ENCODE results near the gene FAM13A. TPM values are rescaled to one million over a fixed set of nuclear protein-coding genes. Genes with fewer than 3 reads are reported as not detected.
"Not testable (repeated sequence)": the region's sequence is repeated elsewhere in the genome, so short reads cannot be mapped to it uniquely, and the experiment has no call there.

The FAM13A gene
- polyA plus RNA-seq, 1 donor from 2014 or later, result 4.0 TPM

DNA sequence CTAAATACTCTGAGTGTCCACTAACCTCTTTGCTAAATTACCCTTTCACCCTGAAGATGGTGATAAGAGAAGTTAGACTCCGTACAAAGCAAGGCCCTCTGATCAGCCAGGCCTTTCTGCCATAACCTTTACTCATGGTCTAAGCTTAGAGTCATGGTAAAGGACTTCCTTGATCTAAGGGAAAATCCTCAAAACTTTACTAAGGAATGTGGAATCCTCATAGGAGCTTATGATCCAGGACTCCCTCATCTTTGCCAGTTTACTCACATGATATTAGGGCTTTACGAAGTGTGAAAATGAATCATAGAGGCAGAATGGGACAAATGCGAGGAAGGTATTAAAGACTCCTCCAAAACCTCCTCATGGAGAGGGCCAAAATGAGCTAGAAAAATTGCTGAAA, 7.9 kb upstream of the FAM13A start:
- Histone ChIP-seq H3K27me3 (ENCODE audit: insufficient read depth, low read depth, low read length) (no peaks in the 10 kb centered on the region), H3K4me2 (ENCODE audit: low read length) (no peak overlapping the region), H3K9me3 (ENCODE audit: low read length) (no peaks in the 10 kb centered on the region), H3K36me3 (ENCODE audit: insufficient read depth, low read length) (no peaks in the 10 kb centered on the region), H3K9me2 (ENCODE audit: insufficient read depth, low read length) (no peaks in the 10 kb centered on the region), H3F3A (ENCODE audit: insufficient read depth, low read length, poor library complexity, severe bottlenecking) (no peaks in the 10 kb centered on the region), H3K27ac (ENCODE audit: low read length) (no peak overlapping the region), H3K9ac (ENCODE audit: low read length) (no peak overlapping the region), H4K20me1 (ENCODE audit: insufficient read depth) (no peaks in the 10 kb centered on the region), H3K79me2 (replicated peaks; ENCODE audit: insufficient read depth, low read length) (no peaks in the 10 kb centered on the region), H3K4me3 (ENCODE audit: low read length) (no peak overlapping the region), H2AFZ (ENCODE audit: low read depth, low read length) (no peak overlapping the region)
- TF ChIP-seq POLR2AphosphoS5 (IDR thresholded peaks at IDR 0.05) (no peak), RAD21 (conservative IDR thresholded peaks at IDR 0.05) (no peak), EZH2 (IDR thresholded peaks at IDR 0.05; ENCODE audit: borderline replicate concordance, insufficient read depth, low read length, poor library complexity, severe bottlenecking) (no peak), SMC3 (conservative IDR thresholded peaks at IDR 0.05; ENCODE audit: poor library complexity) (no peak), EP300 (conservative IDR thresholded peaks at IDR 0.05; ENCODE audit: poor library complexity, severe bottlenecking) (no peak), MXI1 (conservative IDR thresholded peaks at IDR 0.05; ENCODE audit: poor library complexity, severe bottlenecking) (no peak), TAF1 (IDR thresholded peaks at IDR 0.05; ENCODE audit: low read depth) (no peak)
- TF ChIP-seq, protein P1, sequence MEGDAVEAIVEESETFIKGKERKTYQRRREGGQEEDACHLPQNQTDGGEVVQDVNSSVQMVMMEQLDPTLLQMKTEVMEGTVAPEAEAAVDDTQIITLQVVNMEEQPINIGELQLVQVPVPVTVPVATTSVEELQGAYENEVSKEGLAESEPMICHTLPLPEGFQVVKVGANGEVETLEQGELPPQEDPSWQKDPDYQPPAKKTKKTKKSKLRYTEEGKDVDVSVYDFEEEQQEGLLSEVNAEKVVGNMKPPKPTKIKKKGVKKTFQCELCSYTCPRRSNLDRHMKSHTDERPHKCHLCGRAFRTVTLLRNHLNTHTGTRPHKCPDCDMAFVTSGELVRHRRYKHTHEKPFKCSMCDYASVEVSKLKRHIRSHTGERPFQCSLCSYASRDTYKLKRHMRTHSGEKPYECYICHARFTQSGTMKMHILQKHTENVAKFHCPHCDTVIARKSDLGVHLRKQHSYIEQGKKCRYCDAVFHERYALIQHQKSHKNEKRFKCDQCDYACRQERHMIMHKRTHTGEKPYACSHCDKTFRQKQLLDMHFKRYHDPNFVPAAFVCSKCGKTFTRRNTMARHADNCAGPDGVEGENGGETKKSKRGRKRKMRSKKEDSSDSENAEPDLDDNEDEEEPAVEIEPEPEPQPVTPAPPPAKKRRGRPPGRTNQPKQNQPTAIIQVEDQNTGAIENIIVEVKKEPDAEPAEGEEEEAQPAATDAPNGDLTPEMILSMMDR (IDR thresholded peaks at IDR 0.05; ENCODE audit: poor library complexity, severe bottlenecking), result no peak
- TF ChIP-seq, protein P2, sequence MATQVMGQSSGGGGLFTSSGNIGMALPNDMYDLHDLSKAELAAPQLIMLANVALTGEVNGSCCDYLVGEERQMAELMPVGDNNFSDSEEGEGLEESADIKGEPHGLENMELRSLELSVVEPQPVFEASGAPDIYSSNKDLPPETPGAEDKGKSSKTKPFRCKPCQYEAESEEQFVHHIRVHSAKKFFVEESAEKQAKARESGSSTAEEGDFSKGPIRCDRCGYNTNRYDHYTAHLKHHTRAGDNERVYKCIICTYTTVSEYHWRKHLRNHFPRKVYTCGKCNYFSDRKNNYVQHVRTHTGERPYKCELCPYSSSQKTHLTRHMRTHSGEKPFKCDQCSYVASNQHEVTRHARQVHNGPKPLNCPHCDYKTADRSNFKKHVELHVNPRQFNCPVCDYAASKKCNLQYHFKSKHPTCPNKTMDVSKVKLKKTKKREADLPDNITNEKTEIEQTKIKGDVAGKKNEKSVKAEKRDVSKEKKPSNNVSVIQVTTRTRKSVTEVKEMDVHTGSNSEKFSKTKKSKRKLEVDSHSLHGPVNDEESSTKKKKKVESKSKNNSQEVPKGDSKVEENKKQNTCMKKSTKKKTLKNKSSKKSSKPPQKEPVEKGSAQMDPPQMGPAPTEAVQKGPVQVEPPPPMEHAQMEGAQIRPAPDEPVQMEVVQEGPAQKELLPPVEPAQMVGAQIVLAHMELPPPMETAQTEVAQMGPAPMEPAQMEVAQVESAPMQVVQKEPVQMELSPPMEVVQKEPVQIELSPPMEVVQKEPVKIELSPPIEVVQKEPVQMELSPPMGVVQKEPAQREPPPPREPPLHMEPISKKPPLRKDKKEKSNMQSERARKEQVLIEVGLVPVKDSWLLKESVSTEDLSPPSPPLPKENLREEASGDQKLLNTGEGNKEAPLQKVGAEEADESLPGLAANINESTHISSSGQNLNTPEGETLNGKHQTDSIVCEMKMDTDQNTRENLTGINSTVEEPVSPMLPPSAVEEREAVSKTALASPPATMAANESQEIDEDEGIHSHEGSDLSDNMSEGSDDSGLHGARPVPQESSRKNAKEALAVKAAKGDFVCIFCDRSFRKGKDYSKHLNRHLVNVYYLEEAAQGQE (IDR thresholded peaks at IDR 0.05; ENCODE audit: borderline replicate concordance), result no peak

DNA sequence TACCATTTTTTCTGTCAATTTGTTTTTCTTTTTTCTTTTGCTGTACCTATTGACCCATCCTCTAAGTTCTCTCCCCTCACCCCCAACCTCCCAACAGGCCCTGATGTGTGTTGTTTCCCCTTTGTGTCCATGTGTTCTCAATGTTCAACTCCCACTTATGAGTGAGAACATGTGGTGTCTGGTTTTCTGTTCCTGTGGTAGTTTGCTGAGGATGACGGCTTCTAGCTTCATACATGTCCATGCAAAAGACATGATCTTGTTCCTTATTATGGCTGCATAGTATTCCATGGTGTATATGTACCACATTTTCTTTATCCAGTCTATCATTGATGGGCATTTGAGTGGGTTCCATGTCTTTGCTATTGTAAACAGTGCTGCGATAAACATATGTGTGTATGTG, 859 bp upstream of the FAM13A start:
- not testable (repeated sequence) for H3K4me3 ChIP-seq (ENCODE audit: low read length); H3K27me3 ChIP-seq (ENCODE audit: insufficient read depth, low read depth, low read length); H3K9me2 ChIP-seq (ENCODE audit: insufficient read depth, low read length); H3K27ac ChIP-seq (ENCODE audit: low read length); H3K9ac ChIP-seq (ENCODE audit: low read length); H3K36me3 ChIP-seq (ENCODE audit: insufficient read depth, low read length); H3K4me2 ChIP-seq (ENCODE audit: low read length); H4K20me1 ChIP-seq (ENCODE audit: insufficient read depth); H3K9me3 ChIP-seq (ENCODE audit: low read length); H3F3A ChIP-seq (ENCODE audit: insufficient read depth, low read length, poor library complexity, severe bottlenecking); H2AFZ ChIP-seq (ENCODE audit: low read depth, low read length)
- peaks cover 21% of the 10 kb centered on the region for H3K79me2 ChIP-seq (replicated peaks; ENCODE audit: insufficient read depth, low read length)
